NCI-H2107 treated with DMSO at 0.1 percent for 48 hours (cell line): ENCODE results near the gene PKIG.

Experiments
- DNase-seq: peaks from one replicate; lab custom pipeline; 2025; ENCODE audit not compliant: unreplicated experiment; lab: John Stamatoyannopoulos, UW

Gene PKIG

DNA sequence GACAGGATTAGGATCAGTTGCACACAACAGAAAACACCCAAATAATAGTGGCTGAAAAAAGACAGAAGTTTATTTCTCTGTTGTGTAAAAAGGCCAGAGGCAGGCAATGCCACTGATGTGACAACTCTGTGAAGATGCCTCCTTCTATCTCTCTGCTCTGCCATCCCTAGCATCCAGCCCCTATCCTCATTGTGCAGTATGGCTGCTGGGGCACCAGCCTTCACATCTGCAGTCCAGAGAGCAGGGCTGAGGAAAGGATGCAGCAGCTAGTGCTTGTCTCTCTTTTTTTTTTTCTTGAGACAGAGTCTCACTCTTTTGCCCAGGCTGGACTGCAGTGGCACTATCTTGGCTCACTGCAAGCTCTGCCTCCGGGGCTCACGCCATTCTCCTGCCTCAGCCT is 75.5 kb downstream of the PKIG start:
- DNase-seq = no peak

DNA sequence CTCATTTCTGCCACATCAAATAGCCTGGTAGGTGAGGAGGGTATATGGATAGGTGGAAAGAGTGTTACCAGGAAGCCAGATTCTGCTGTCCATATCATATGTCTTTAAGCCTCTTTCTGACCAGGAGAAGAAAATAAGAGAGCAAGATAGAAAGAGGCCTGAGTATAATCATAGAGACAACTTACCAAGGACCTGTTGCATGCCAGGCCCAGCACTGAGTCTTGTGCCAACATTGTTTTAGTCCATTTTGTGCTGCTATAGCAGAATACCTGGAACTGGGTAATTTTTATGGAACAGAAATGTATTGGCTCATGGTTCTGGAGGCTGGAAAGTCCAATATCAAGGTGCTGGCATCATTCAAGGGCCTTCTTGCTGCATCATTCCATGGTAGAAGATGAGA is 76.4 kb downstream of the PKIG start:
- DNase-seq = no peak

DNA sequence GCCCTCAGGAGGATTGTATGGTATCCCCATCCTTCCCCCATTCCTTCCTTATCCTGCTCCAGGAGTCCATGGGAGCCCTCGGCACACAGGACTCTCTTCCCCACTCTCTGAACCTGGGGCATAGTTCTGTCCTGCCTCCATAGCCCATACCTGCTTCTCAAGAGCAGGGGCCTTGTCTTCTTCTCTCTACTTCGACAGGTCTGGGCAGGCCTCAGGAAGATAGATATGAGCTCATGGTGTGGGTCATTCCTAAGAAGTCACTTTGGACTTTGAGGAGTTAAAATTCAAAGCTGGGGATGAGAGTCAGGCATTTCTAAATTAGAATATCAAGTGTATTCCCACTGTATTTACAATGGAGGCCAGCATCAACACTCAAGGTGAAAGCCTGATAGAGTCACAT is 77.6 kb downstream of the PKIG start:
- DNase-seq = no peak

DNA sequence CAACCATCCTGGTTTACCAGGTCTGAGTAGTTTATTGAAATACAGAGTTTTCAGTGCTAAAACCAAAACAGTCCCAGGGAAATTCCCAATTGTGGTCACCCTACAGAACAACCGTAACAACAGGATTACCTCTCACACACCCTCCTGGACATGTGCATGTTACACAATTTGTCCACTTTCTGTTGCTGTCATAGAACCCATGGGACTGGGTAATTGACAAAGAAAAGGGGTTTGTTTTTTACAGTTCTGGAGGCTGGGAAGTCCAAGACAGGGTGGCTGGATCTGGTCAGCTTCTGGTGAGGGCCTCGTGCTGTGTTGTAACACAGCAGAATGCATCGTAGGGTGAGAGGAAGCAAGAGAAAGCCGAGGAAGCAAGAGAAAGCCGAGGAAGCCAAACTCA is 78.2 kb downstream of the PKIG start:
- DNase-seq = no peak

DNA sequence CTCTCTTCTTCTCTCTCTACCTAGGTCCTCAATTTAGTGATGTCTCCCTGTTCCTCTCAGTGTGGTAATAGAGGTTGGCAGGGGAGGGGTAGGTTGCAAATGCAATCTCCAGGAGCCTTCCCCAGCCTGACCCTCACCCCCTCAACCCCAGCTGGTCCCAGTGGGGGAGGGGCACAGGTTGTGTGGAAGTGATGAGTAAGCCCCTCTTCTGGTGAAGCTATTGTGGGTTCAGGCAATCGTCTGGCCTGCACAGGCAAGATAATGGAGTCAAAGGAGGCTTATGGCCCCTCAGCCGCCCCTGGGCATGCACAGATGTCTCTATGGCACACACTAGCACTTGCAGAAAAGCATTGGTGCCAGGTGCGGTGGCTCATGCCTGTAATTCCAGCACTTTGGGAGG is 79.9 kb downstream of the PKIG start:
- no peak for DNase-seq

DNA sequence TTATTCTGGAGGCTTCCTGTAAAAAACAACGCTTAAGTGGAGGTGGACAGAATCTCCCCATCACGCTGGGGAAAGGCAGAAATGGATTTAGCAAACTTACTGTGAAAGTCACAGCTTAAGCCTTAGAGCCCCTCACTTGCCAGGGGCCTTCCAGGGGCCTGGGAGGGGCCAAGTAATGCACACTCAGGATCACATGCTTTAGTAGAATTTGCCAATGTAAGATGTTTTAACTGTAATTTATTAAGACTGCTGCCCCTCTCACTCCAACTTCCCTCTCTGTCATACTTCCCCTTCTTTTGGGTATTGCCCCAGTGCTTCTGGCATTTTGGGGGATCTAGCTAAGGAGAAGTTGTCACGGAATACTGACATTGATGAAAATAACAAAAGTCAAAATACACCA is 81.8 kb downstream of the PKIG start:
- no peak for DNase-seq

DNA sequence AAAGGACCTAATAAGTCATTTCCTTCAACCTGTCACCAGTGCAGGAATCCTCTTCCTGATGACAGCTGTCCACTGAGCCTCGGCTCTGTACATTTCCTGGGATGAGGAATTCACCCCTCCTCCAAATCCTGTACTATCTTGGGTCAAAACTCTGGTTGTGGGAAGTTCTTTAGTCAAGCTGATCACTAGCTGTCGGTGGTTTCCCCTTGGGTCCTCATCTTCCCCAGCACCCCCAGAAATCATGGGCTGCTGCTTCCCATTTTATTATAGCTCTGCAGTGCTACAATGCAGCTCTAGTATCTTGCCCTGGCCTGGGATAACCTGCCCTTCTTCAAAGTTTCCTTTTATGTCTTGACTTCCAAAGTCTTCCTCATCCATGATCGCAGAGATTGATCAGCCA is 83.7 kb downstream of the PKIG start:
- no peak for DNase-seq
